Measurements from ENCODE around the gene MFSD12.

The MFSD12 gene

DNA sequence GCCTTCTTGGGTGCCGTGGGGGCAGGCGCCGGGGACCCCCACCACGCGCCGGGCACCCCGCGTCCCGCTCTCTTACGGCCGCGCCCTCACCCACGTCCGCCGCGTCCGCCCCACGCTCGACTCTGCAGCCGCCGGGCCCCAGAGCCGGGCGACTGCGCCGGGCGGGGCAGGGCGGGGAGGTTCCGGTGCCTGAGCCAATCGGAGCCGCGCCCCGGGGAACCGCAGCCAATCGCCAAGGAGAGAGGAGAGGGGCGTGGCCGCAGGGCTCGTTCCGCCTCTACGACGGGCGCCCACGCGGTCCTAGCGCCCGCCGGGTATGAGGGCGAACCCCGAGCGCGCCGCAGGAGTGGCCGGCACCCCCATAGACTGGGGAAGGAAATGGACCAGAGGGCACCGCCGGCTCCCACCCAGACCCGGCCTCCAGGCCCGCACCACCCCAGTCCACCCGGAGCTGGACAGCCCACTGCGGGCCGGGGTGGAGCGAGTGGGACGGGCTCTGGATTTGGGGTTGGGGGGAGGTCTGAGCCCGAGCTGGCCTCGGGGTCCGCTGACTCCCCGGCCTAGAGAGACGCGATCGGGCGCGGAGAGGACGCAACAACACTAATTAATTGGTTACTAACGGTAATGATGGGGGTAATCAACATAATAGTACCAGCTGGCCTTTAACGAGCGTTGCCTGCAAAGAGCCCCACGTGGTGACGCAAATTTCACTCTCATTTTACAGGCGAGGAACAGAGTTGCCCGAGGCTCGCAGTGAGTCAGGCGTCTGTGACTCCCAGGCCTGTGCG is at the start of gene MFSD12:
TSS of gene MFSD12 (minus strand) at position 126 of the 788 bp plus-strand sequence. CDS start 183 bp downstream, outside the sequence.
- DNase-seq (ENCODE audit: low read depth), result peak; percentile 91

DNA sequence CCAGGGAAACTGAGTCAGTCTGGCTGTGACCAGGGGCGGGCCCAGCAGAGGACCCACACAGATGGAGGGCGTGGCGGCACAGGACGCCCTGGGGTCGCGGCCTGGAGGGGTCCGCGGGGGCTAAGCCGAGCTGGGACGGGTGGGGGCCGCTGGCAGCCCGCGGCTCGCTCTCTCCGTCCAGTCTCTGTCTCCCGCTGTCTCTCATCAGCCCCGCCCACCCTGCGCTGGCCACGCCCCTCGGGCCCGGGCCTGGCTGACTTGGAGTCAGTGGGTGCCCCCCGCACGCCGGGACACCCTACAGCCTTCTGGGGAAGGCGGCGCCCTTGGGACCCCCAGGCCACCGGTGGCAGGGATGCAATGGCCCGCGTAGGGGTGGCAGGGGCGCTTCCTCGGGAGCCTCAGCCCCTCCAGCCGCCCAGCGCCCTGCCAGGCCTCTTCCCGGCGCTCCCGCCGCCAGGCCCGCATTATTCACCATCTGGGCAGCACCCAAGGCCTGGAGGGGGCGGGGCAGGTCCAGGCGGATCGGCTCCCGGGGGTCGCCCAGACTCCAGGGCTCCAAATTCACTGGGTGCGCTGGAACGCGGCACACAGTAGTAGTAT is 49.4 kb upstream of the MFSD12 start, which contains the start of gene TBXA2R:
TSS of gene TBXA2R (minus strand) at position 186 of the 600 bp plus-strand sequence. CDS start 6,241 bp downstream, outside the sequence.
- DNase-seq (ENCODE audit: low read depth), result no peak

DNA sequence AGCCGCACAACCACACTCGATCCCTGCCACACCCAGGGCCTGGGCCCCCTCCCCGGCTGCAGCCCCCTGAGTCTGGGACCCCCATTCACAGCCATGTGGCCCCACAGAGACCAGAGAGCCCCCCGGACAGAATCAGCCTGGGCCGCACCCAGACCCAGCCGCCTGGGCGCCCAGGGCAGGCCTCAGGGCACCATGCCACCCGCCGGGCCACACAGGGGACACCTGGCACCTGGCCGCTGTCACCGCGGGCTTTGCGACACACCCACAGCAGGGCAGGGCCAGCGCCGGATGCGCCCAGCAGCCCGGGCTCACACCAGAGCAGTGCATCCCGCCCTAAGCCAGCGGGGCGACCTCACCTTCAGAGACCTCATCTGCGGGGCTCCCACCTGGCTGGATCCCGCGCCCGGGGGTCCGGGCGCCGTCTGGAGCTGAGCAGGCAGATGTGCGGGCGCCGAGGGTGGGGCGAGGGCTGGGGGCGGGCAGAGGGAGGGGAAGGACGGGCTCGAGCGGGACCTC is 48.8 kb upstream of the MFSD12 start:
- DNase-seq (ENCODE audit: low read depth), result no peak

DNA sequence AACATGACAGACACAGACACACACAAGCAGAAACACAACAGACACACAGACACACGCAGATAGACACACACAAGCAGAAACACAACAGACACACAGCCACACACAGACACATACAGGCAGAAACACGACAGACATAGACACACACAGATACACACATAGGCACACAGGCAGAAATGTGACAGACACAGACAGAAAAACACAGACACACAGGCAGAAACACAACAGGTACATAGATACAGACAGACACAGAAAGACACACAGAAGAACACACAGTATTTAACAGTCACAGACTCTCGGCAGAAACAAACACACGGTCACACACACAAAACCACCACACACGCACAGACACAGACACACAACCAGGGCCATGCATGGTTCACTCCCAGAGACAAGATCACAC is 48.4 kb upstream of the MFSD12 start:
- no peak for DNase-seq (ENCODE audit: low read depth)

- DNase-seq (ENCODE audit: low read depth), result no peak
These were observed 48.0 kb upstream of the MFSD12 start for GRCh38 chr19:3605361-3605760.

DNA sequence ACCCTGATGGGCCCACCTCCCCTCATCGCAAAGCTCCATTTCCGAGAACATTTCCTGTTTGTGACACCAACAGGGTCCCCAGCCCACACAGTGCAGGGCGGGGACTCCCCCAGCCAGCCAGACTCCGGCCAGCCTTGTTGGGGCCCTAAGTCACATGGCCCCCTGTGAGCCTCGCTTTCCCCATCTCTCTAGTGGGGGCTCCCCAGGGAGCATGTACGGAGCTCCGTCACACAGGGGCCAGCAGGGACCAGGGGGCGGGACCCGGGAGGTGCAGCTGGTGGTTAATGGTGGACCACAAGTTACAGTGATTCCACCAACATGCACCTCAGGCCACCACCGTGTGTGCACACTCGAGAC is 47.6 kb upstream of the MFSD12 start:
- DNase-seq (ENCODE audit: low read depth), result no peak

DNA sequence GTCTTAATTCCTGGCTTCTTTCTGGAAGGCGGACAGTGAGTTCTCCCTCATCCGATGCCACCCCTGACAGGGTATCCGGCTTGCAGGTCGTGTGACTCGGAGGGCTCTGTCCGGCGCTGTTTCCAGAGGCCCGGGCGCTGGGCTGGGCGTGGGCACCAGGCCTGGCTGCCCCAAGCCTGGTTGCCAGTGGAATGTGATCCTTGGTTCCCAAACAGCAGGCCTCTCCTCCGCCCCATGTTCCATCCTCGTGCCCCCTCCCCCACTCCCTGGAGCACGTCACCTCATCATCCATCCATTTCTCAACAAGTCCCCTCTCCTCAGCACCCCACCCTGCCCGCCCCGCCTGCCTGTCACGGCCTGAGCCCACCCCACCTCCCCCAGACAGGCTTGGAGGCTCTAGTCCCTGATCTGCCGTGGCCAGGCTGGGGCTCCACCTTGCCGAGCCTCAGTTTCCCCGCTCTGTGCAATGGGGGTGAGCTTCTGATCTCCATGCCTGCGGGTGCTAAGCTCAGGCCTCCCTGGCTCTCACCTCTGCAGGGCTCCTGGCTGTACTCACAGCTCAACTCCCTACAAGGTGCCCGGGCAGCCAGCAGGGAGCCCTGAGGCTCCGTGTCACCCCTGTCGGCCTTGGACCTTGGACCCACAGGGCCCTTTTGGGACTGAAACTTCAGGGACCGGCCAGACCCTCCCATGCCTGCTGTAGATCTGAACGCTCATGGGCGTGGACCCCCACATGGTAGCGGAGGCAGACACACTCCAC is 47.0 kb upstream of the MFSD12 start:
- DNase-seq (ENCODE audit: low read depth), result no peak

DNA sequence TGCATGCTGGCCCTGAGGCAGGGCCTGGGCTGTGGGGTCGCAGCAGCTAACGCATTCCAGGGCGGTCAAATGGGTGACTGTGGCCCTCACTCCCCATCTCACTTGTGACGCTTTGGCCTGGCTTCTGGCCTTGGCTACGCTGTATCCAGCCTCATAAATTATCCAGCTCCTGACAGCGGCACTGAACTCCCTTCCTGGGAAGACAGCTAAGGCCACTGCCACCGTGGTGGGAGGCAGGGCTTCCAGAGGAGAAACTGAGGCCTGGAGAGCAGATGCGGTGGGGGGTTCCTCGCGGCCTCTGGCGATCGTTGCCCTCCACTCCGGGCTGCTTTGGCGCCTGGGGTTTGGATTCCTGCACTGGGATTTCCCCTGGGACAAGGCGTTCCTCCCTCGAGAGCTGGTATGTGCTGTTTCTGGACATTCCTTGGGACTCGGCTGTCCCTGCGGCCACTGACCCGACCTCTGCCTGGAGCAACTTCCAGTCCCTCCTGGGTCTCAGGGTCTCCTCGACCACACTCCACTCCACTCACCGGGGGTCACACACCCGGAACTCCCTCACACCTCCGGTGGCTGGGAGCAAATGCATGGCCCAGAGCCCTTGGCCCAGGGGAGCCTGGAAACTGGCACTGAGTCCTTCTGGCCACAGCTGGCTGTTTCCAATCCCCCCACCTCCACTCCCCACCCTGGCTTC is 45.9 kb upstream of the MFSD12 start:
- no peak for DNase-seq (ENCODE audit: low read depth)

DNA sequence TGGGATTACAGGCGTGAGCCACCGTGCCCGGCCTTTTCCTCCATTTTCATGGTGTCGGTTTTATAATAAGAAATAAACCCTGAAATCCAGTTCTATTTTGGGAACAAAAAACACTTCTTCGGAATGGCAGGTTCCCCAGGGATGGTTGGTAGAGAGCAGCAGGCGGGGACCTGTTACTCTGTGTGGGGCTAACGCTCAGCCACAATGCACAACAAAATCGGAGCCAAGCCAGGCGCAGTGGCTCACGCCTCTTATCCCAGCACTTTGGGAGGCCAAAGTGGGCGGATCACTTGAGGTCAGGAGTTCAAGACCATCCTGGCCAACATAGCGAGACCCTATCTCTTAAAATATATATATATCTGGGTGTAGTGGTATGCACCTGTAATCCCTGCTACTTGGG is 43.6 kb upstream of the MFSD12 start:
- no peak for DNase-seq (ENCODE audit: low read depth)

- DNase-seq (ENCODE audit: low read depth), result no peak
These were observed 42.4 kb upstream of the MFSD12 start for GRCh38 chr19:3599776-3600187.

DNA sequence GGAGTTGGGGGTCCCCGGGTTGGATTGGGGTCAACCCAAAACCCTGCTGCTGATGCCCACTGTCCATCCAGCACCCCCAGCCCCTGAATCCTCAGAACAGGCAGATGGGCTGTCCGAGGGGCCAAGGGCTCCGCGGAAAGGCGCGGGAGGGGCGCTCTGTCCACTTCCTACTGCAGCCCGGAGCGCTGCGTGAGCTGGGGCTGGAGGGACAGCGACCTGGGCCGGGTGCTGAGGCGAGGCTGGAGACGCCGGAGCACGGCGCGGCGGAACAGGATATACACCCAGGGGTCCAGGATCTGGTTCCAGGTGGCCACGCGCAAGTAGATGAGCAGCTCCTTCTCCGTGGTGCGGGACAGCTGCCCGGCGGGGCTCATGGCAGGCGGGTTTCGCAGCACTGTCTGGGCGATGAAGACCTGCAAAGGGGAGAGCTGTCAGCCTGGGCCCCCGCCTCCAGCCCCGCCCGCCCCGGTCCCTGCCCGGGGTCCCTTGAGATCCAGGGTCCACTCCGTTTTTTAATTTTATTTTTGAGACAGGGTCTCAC is 38.2 kb upstream of the MFSD12 start:
- no peak for DNase-seq (ENCODE audit: low read depth)

DNA sequence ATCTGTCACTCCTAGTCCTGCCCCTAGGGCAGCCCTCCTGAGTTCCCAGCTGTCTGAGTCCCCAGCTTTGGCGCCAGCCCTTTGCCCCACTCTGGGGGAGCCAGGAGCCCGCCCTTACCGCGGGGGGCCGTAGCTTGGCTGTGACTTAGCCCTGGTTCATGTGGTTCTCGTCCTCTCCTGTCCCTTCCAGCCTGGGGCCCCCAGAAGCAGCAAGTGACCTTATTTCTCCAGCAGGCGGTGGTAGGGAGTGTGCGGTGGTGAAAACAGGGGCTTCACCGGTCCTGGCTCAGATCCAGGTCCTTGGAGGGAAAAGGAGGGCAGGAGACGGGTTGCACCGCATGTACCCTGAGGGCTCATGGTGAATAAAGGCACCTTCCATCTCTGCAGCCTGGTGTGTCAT is 35.8 kb upstream of the MFSD12 start:
- no peak for DNase-seq (ENCODE audit: low read depth)

GRCh38 chr19:3591876-3592613 is 34.7 kb upstream of the MFSD12 start:
- no peak for DNase-seq (ENCODE audit: low read depth)

DNA sequence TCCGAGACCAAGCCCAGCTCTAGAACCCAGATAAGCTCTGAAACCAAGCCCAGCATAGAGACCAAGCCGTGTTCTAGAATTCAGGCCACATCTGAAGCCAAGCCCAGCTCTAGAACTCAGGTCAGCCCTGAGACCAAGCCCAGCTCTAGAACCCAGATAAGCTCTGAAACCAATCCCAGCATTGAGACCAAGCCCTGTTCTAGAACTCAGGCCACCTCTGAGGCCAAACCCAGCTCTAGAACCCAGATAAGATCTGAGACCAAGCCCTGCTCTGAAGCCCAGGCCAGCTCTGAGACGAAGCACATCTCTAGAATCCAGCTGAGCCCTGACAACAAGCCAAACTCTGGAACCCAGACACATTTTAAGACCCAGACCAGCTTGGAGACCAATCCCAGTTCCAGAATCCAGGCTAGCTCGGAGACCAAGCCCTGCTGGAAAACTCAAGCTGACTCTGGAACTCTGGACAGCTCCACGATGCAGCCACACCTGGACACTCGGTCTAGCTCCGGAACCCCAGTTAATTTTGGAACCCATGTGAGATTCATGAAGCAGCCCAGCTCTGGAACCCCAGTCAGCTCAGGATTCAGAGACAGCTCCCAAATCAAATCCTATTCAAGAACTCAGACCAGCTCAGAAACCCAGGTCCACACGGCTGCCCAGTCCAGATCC is 33.7 kb upstream of the MFSD12 start:
- no peak for DNase-seq (ENCODE audit: low read depth)

DNA sequence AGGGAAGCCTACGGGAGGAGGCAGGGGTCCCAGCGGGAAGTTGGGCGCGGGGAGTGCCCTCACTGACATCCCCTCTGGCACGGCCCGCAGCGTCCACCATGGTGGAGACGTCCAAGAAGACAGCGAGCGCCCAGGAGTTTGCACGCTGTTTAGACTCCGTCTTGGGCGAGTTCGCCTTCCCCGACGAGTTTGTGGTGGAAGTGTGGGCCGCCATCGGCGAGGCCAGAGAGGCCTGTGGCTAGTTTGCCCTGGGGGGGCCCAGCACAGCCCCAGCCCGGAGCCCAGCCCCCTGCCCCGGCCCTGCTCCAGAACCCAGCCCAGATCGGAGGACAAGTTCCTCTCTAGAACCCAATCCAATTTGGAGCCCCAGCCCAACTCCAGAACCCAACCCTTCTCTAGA is 32.6 kb upstream of the MFSD12 start:
- DNase-seq (ENCODE audit: low read depth), result no peak

DNA sequence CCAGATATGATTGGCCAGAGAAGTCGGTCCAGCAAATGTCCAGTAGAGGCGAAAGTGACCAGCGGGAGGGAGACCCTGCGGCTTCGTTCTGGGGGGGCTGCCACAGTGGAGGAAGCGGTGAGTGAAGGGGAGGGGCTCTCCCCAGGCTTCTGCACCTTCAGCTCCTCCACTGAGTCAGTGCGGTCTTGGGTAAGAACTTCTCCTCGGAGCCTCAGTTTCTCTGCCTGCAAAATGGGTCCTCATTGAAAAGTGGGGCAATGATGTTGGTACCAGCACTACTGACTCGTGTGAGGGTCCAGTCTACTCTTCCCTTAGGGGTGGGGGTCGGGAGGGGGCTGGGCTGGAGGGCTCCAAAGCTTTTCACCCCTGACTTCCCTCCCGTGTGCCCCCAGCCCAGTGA is 32.1 kb upstream of the MFSD12 start:
- DNase-seq (ENCODE audit: low read depth), result no peak

- DNase-seq (ENCODE audit: low read depth), result no peak
These were observed 29.4 kb upstream of the MFSD12 start for GRCh38 chr19:3586707-3587346.

DNA sequence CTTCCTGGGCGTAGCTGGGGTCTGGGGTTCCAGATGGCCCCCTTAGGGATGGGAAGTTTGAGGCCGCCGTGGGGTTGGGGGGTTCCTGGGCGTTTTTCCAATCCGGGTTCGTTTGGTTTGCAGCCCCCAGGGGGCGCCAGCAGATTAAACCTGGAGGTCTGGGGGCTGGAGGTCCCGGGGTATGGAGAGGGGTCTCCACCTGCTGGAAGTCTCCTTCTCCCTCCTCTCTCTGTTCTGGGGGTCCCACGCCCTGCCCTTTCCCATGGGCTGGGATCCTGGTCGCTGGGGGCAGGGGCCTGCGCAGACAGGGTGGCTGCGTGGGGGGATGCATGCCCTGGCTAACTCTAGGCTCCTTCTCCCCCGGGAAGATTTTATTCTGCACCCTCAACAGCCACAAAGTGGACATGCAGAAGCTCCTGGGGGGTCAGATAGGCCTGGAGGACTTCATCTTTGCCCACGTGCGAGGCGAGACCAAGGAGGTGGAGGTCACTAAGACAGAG is 28.8 kb upstream of the MFSD12 start:
- no peak for DNase-seq (ENCODE audit: low read depth)

- no peak for DNase-seq (ENCODE audit: low read depth)
These were observed 28.1 kb upstream of the MFSD12 start, which contains the start of gene GIPC3 for GRCh38 chr19:3585301-3586126. TSS of gene GIPC3 (plus strand) at chr19:3585478. CDS start at chr19:3585598, 120 bp downstream.
